ENCODE results near the gene ETFB. TPM values are rescaled to one million over a fixed set of nuclear protein-coding genes. Genes with fewer than 3 reads are reported as not detected.

Gene ETFB
- total RNA-seq, 2 donors from 2014 or later, result 58.7 to 61.5 TPM

DNA sequence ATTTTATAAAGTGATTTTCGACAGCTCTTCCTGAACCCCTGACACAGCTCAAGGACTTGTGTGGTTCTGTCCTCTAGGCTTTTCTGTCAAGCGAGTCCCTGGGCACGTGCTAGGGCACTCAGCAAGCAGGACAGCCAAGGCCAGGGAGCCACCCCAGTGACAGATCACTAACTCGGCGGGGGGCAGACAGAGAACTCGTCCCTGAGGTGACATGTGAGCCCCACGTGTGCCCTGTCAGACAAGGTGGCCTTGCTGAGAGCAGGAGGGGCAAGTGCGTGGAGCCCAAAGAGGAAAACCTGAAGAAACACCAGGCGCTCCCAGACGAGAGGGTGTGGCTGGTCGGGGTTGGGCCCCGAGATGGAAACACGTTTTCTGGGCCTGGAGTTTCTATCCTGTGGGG is 4.9 kb downstream of the ETFB start:
- DNase-seq (no peak), ATAC-seq (no peak)
- TF ChIP-seq, protein P1, sequence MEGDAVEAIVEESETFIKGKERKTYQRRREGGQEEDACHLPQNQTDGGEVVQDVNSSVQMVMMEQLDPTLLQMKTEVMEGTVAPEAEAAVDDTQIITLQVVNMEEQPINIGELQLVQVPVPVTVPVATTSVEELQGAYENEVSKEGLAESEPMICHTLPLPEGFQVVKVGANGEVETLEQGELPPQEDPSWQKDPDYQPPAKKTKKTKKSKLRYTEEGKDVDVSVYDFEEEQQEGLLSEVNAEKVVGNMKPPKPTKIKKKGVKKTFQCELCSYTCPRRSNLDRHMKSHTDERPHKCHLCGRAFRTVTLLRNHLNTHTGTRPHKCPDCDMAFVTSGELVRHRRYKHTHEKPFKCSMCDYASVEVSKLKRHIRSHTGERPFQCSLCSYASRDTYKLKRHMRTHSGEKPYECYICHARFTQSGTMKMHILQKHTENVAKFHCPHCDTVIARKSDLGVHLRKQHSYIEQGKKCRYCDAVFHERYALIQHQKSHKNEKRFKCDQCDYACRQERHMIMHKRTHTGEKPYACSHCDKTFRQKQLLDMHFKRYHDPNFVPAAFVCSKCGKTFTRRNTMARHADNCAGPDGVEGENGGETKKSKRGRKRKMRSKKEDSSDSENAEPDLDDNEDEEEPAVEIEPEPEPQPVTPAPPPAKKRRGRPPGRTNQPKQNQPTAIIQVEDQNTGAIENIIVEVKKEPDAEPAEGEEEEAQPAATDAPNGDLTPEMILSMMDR (IDR thresholded peaks at IDR 0.05), result no peak
- no peak for TF ChIP-seq POLR2A (IDR thresholded peaks at IDR 0.05)
- H3K27me3 ChIP-seq, result no peaks in the 10 kb centered on the region
- intact Hi-C loops (cut with DNase I), result no loop called here
- no peaks in the 10 kb centered on the region for H3K36me3 ChIP-seq (replicated peaks in 1 of 2; ENCODE audit: insufficient read depth in 1 of 2, low read depth in 2 of 2)
- H3K4me1 ChIP-seq, result peaks cover 35% of the 10 kb centered on the region
- no peaks in the 10 kb centered on the region for H3K9me3 ChIP-seq
- no peak overlapping the region for H3K27ac ChIP-seq
- no peak overlapping the region for H3K4me3 ChIP-seq
- WGBS, 2 donors, result 87 to 88% methylated on average over 13 of the region's 13 CpGs

DNA sequence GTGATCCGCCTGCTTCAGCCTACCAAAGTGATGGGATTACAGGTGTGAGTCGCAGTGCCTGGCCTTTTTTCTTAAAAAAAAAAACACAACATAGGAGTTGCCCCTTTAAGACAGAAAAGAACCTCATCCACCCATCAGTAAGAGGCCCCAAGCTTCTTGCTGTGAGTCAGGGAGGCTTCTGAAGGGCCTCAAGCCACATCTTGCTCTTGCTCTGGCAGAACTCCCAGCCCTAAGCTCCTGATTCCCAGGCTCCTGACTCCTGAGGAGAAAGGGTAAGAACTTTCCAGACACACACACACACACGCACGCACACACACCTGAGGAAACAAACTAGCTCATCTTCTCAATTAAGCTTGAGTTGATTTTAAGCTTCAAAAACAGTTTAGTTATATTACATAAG is 6.9 kb downstream of the ETFB start:
- DNase-seq (no peak), ATAC-seq (no peak)
- Histone ChIP-seq H3K27ac (no peak overlapping the region), H3K4me3 (no peak overlapping the region), H3K4me1 (peaks cover 20% of the 10 kb centered on the region), H3K36me3 (replicated peaks in 1 of 2; ENCODE audit: insufficient read depth in 1 of 2, low read depth in 2 of 2) (no peaks in the 10 kb centered on the region), H3K9me3 (no peaks in the 10 kb centered on the region), H3K27me3 (no peaks in the 10 kb centered on the region)
- TF ChIP-seq, protein P1 (IDR thresholded peaks at IDR 0.05), result no peak
- no peak for TF ChIP-seq POLR2A (IDR thresholded peaks at IDR 0.05)
- intact Hi-C loops (cut with DNase I), result no loop called here
- 94 to 99% methylated on average over 4 of the region's 4 CpGs for WGBS, 2 donors

DNA sequence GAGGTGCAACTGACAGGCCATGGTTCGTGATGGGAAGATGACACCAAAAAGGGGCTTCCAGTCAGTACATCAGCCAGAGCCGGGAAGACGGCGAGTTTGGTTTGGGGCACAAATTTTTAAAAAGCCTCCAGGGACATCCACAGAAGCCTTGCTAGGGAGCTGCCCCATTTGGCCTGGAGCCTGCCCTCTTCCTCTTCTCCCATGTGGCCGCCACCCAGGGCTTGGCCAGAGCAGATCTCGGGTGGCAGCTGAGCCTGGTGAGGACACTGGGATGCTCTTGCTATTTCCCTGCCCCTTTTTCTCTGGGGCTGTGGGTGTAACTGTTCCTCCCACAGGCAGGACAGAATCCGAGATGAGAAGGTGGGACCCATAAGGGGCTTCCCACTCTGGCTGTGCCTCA is 8.2 kb downstream of the ETFB start:
- Histone ChIP-seq H3K4me3 (no peak overlapping the region), H3K36me3 (replicated peaks in 1 of 2; ENCODE audit: insufficient read depth in 1 of 2, low read depth in 2 of 2) (no peaks in the 10 kb centered on the region), H3K27me3 (no peaks in the 10 kb centered on the region), H3K9me3 (no peaks in the 10 kb centered on the region), H3K4me1 (peaks cover 9% of the 10 kb centered on the region), H3K27ac (no peak overlapping the region)
- 93 to 98% methylated on average over 7 of the region's 7 CpGs for WGBS, 2 donors
- intact Hi-C loops (cut with DNase I), result no loop called here
- ATAC-seq (no peak), DNase-seq (no peak)
- no peak for TF ChIP-seq POLR2A (IDR thresholded peaks at IDR 0.05)
- TF ChIP-seq, protein P1 (IDR thresholded peaks at IDR 0.05), result no peak

DNA sequence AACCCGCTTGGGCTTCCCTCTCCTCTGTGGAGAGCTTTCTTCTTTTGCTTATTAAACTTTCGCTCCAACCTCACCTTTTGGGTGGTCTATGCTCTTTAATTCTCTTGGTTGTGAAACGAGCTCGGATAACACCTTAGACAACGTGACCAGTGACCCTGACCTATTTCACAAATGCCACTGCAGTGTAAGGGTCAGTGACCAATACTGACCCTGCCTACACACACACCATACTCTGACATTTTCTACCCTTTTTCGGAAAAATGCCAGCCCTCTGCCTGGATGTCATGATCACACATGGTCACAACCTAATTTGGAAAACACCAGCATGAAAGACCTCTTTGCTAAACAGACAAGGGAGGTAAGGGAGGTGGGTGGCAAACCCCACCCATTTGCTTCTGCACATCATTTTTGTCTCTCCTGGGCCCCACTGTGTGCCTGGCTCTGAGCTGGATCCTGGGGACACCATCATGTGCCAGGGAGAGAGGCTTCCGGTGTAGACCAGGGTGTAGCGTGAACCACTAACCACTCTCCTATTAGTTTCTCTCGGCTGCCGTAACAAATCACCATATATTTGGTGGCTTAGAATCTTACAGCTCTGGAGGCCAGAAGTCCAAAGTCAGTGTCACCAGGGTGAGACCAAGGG is 9.9 kb downstream of the ETFB start:
- Histone ChIP-seq H3K27me3 (no peaks in the 10 kb centered on the region), H3K9me3 (no peaks in the 10 kb centered on the region), H3K36me3 (replicated peaks in 1 of 2; ENCODE audit: insufficient read depth in 1 of 2, low read depth in 2 of 2) (no peaks in the 10 kb centered on the region), H3K27ac (no peak overlapping the region), H3K4me1 (no peaks in the 10 kb centered on the region), H3K4me3 (no peak overlapping the region)
- ATAC-seq (no peak), DNase-seq (no peak)
- intact Hi-C loops (cut with DNase I), result no loop called here
- 91 to 94% methylated on average over 10 of the region's 10 CpGs for WGBS, 2 donors
- TF ChIP-seq, protein P1 (IDR thresholded peaks at IDR 0.05), result no peak
- TF ChIP-seq POLR2A (IDR thresholded peaks at IDR 0.05), result no peak

DNA sequence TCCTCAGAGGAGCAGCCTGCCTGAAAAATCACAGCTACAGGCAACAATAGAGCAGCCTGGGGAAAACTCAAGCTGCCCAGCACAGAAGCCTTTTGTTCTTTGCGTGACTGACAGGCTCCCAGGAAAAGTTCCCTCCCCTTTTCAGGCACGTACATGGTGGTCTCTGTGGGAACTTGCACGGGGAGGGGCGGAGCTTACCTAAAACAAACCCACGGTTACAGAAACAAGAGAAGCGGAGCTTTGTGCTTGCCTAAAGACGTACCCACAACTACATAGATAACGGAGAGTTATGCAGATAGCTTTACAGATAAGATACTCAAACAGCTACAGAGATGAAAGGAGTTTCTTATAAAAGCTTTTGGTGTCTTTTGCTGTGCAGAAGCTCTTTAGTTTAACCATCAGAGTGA is 11.4 kb downstream of the ETFB start:
- intact Hi-C loops (cut with DNase I), result no loop called here
- Histone ChIP-seq H3K36me3 (replicated peaks in 1 of 2; ENCODE audit: insufficient read depth in 1 of 2, low read depth in 2 of 2) (peaks cover 0 to 2% of the 10 kb centered on the region in 2 donors), H3K4me1 (no peaks in the 10 kb centered on the region), H3K27ac (no peak overlapping the region), H3K9me3 (no peaks in the 10 kb centered on the region), H3K27me3 (no peaks in the 10 kb centered on the region), H3K4me3 (no peak overlapping the region)
- DNase-seq (no peak), ATAC-seq (no peak)
- no peak for TF ChIP-seq POLR2A (IDR thresholded peaks at IDR 0.05)
- TF ChIP-seq, protein P1 (IDR thresholded peaks at IDR 0.05), result no peak
- 44 to 45% methylated on average over 8 of the region's 8 CpGs for WGBS, 2 donors

All from body of pancreas (tissue), 4 donors.